Measurements from ENCODE around the gene BEST1. TPM values are rescaled to one million over a fixed set of nuclear protein-coding genes. Genes with fewer than 3 reads are reported as not detected.

BEST1 gene
- polyA plus RNA-seq, 2 donors: 1.2 to 3.8 TPM

- Histone ChIP-seq H3K4me1 (ENCODE audit: control insufficient read depth in 2 of 2, insufficient read depth in 2 of 2, low read length in 1 of 2) (no peaks in the 10 kb centered on the region), H3K36me3 (ENCODE audit: control insufficient read depth in 2 of 2, insufficient read depth in 2 of 2, low read length in 1 of 2) (no peaks in the 10 kb centered on the region), H3K4me3 (ENCODE audit: low read depth in 1 of 2, low read length in 2 of 2) (no peak overlapping the region), H3K27ac (ENCODE audit: low read depth in 2 of 2, low read length in 1 of 2) (no peak overlapping the region), H3K27me3 (ENCODE audit: control insufficient read depth in 1 of 2, insufficient read depth in 2 of 2, low read length in 2 of 2) (no peaks in the 10 kb centered on the region), H3K9me3 (ENCODE audit: control insufficient read depth in 2 of 2, insufficient read depth in 1 of 2, low read depth in 1 of 2, low read length in 1 of 2) (no peaks in the 10 kb centered on the region)
- 89 to 91% methylated on average over 21 of the region's 21 CpGs for WGBS, 2 donors
Measured at GRCh38 chr11:61907871-61908729, 42.1 kb upstream of the BEST1 start.

GRCh38 chr11:61908730-61909316 lies 41.3 kb upstream of the BEST1 start:
- no peaks in the 10 kb centered on the region for H3K4me1 ChIP-seq (ENCODE audit: control insufficient read depth in 2 of 2, insufficient read depth in 2 of 2, low read length in 1 of 2)
- no peaks in the 10 kb centered on the region for H3K9me3 ChIP-seq (ENCODE audit: control insufficient read depth in 2 of 2, insufficient read depth in 1 of 2, low read depth in 1 of 2, low read length in 1 of 2)
- no peak overlapping the region for H3K4me3 ChIP-seq (ENCODE audit: low read depth in 1 of 2, low read length in 2 of 2)
- no peak overlapping the region for H3K27ac ChIP-seq (ENCODE audit: low read depth in 2 of 2, low read length in 1 of 2)
- H3K36me3 ChIP-seq (ENCODE audit: control insufficient read depth in 2 of 2, insufficient read depth in 2 of 2, low read length in 1 of 2): no peaks in the 10 kb centered on the region
- WGBS, 2 donors: 60 to 74% methylated on average over 10 of the region's 10 CpGs
- no peaks in the 10 kb centered on the region for H3K27me3 ChIP-seq (ENCODE audit: control insufficient read depth in 1 of 2, insufficient read depth in 2 of 2, low read length in 2 of 2)

GRCh38 chr11:61910187-61911127 lies 39.7 kb upstream of the BEST1 start:
- 82 to 88% methylated on average over 13 of the region's 13 CpGs for WGBS, 2 donors
- Histone ChIP-seq H3K27me3 (ENCODE audit: control insufficient read depth in 1 of 2, insufficient read depth in 2 of 2, low read length in 2 of 2) (no peaks in the 10 kb centered on the region), H3K36me3 (ENCODE audit: control insufficient read depth in 2 of 2, insufficient read depth in 2 of 2, low read length in 1 of 2) (no peaks in the 10 kb centered on the region), H3K4me3 (ENCODE audit: low read depth in 1 of 2, low read length in 2 of 2) (no peak overlapping the region), H3K27ac (ENCODE audit: low read depth in 2 of 2, low read length in 1 of 2) (no peak overlapping the region), H3K9me3 (ENCODE audit: control insufficient read depth in 2 of 2, insufficient read depth in 1 of 2, low read depth in 1 of 2, low read length in 1 of 2) (no peaks in the 10 kb centered on the region), H3K4me1 (ENCODE audit: control insufficient read depth in 2 of 2, insufficient read depth in 2 of 2, low read length in 1 of 2) (no peaks in the 10 kb centered on the region)

- WGBS, 2 donors: 81 to 82% methylated on average over 7 of the region's 7 CpGs
- Histone ChIP-seq H3K9me3 (ENCODE audit: control insufficient read depth in 2 of 2, insufficient read depth in 1 of 2, low read depth in 1 of 2, low read length in 1 of 2) (no peaks in the 10 kb centered on the region), H3K4me1 (ENCODE audit: control insufficient read depth in 2 of 2, insufficient read depth in 2 of 2, low read length in 1 of 2) (no peaks in the 10 kb centered on the region), H3K27me3 (ENCODE audit: control insufficient read depth in 1 of 2, insufficient read depth in 2 of 2, low read length in 2 of 2) (no peaks in the 10 kb centered on the region), H3K36me3 (ENCODE audit: control insufficient read depth in 2 of 2, insufficient read depth in 2 of 2, low read length in 1 of 2) (no peaks in the 10 kb centered on the region), H3K27ac (ENCODE audit: low read depth in 2 of 2, low read length in 1 of 2) (no peak overlapping the region), H3K4me3 (ENCODE audit: low read depth in 1 of 2, low read length in 2 of 2) (no peak overlapping the region)
Measured at GRCh38 chr11:61911128-61911700, 38.9 kb upstream of the BEST1 start.

- Histone ChIP-seq H3K36me3 (ENCODE audit: control insufficient read depth in 2 of 2, insufficient read depth in 2 of 2, low read length in 1 of 2) (no peaks in the 10 kb centered on the region), H3K27ac (ENCODE audit: low read depth in 2 of 2, low read length in 1 of 2) (peak overlapping the region in 1 of 2 donors; percentile 5), H3K4me3 (ENCODE audit: low read depth in 1 of 2, low read length in 2 of 2) (no peak overlapping the region), H3K27me3 (ENCODE audit: control insufficient read depth in 1 of 2, insufficient read depth in 2 of 2, low read length in 2 of 2) (no peaks in the 10 kb centered on the region), H3K9me3 (ENCODE audit: control insufficient read depth in 2 of 2, insufficient read depth in 1 of 2, low read depth in 1 of 2, low read length in 1 of 2) (no peaks in the 10 kb centered on the region), H3K4me1 (ENCODE audit: control insufficient read depth in 2 of 2, insufficient read depth in 2 of 2, low read length in 1 of 2) (peaks cover 0 to under 1% of the 10 kb centered on the region in 2 donors)
- 73 to 78% methylated on average over 17 of the region's 17 CpGs for WGBS, 2 donors
Measured at GRCh38 chr11:61911701-61912529, 38.2 kb upstream of the BEST1 start.

GRCh38 chr11:61912530-61912898 lies 37.6 kb upstream of the BEST1 start:
- Histone ChIP-seq H3K4me3 (ENCODE audit: low read depth in 1 of 2, low read length in 2 of 2) (no peak overlapping the region), H3K27me3 (ENCODE audit: control insufficient read depth in 1 of 2, insufficient read depth in 2 of 2, low read length in 2 of 2) (no peaks in the 10 kb centered on the region), H3K4me1 (ENCODE audit: control insufficient read depth in 2 of 2, insufficient read depth in 2 of 2, low read length in 1 of 2) (peaks cover 2% of the 10 kb centered on the region in 2 donors), H3K36me3 (ENCODE audit: control insufficient read depth in 2 of 2, insufficient read depth in 2 of 2, low read length in 1 of 2) (no peaks in the 10 kb centered on the region), H3K27ac (ENCODE audit: low read depth in 2 of 2, low read length in 1 of 2) (no peak overlapping the region), H3K9me3 (ENCODE audit: control insufficient read depth in 2 of 2, insufficient read depth in 1 of 2, low read depth in 1 of 2, low read length in 1 of 2) (no peaks in the 10 kb centered on the region)
- 81 to 85% methylated on average over 6 of the region's 6 CpGs for WGBS, 2 donors

GRCh38 chr11:61912991-61913698 lies 37.0 kb upstream of the BEST1 start:
- Histone ChIP-seq H3K4me3 (ENCODE audit: low read depth in 1 of 2, low read length in 2 of 2) (no peak overlapping the region), H3K9me3 (ENCODE audit: control insufficient read depth in 2 of 2, insufficient read depth in 1 of 2, low read depth in 1 of 2, low read length in 1 of 2) (no peaks in the 10 kb centered on the region), H3K36me3 (ENCODE audit: control insufficient read depth in 2 of 2, insufficient read depth in 2 of 2, low read length in 1 of 2) (no peaks in the 10 kb centered on the region), H3K27me3 (ENCODE audit: control insufficient read depth in 1 of 2, insufficient read depth in 2 of 2, low read length in 2 of 2) (no peaks in the 10 kb centered on the region), H3K27ac (ENCODE audit: low read depth in 2 of 2, low read length in 1 of 2) (no peak overlapping the region), H3K4me1 (ENCODE audit: control insufficient read depth in 2 of 2, insufficient read depth in 2 of 2, low read length in 1 of 2) (peaks cover 2% of the 10 kb centered on the region in 2 donors)
- 73 to 74% methylated on average over 18 of the region's 18 CpGs for WGBS, 2 donors

GRCh38 chr11:61913699-61914395 lies 36.3 kb upstream of the BEST1 start:
- Histone ChIP-seq H3K4me1 (ENCODE audit: control insufficient read depth in 2 of 2, insufficient read depth in 2 of 2, low read length in 1 of 2) (peaks cover 2% of the 10 kb centered on the region in 2 donors), H3K4me3 (ENCODE audit: low read depth in 1 of 2, low read length in 2 of 2) (no peak overlapping the region), H3K27me3 (ENCODE audit: control insufficient read depth in 1 of 2, insufficient read depth in 2 of 2, low read length in 2 of 2) (no peaks in the 10 kb centered on the region)

More at GRCh38 chr11:61913699-61914395, 36.3 kb upstream of the BEST1 start:
- H3K36me3 ChIP-seq (ENCODE audit: control insufficient read depth in 2 of 2, insufficient read depth in 2 of 2, low read length in 1 of 2): no peaks in the 10 kb centered on the region
- WGBS, 2 donors: 75 to 78% methylated on average over 8 of the region's 8 CpGs
- H3K27ac ChIP-seq (ENCODE audit: low read depth in 2 of 2, low read length in 1 of 2): no peak overlapping the region
- no peaks in the 10 kb centered on the region for H3K9me3 ChIP-seq (ENCODE audit: control insufficient read depth in 2 of 2, insufficient read depth in 1 of 2, low read depth in 1 of 2, low read length in 1 of 2)
